HG03039 (cell line): Measurements from ENCODE around the gene CTSZ.
"Not testable (repeated sequence)": the region's sequence is repeated elsewhere in the genome, so short reads cannot be mapped to it uniquely, and the experiment has no call there.

Source experiments
- ATAC-seq: cut with Tn5 transposase; IDR thresholded peaks from one replicate; pipeline ENCODE4 v1.9.1; 2021; ENCODE audit warnings: mild to moderate bottlenecking, moderate library complexity; ENCODE audit not compliant: unreplicated experiment

Gene CTSZ

DNA sequence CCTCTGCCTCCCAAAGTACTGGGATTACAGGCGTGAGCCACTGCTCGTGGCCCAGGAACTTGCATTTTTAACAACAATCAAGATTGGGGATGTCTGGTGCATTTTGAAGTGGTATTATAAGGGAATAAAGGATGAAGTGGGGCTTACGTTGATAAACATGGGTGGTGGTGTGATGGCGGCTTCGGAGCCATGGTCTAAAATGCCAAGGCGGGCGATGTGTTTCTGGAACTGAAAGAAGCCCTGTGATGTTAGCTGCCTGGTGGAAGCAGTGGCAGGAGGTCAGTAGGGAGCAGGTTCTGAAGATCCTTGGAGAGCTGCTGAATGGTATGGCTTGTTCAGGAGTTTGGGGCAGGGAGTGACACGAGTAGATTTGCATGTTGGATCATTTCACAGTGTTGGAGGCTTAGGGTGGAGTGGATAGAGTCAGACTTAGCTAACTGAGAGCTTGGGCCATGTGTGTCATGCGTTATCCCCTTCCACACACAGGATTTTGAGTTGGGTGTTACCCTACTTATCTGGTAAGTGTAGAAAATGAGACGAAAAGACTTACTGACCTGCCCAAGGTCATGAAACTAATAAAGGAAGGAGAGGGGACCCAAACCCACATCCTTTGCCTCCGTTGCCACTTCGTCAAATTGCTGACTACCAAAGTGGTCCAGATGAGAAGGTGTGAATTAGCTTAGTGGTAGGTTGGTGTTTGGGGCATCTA is 24.5 kb downstream of the CTSZ start:
- ATAC-seq = no peak

- no peak for ATAC-seq
Measured at GRCh38 chr20:58981628-58982364, 25.3 kb downstream of the CTSZ start.

- peak; percentile 66 for ATAC-seq
Measured at GRCh38 chr20:58980711-58981627, 26.1 kb downstream of the CTSZ start, which contains the start of gene NELFCD. TSS of gene NELFCD (plus strand) at chr20:58981256. CDS start at chr20:58981310, 54 bp downstream.

DNA sequence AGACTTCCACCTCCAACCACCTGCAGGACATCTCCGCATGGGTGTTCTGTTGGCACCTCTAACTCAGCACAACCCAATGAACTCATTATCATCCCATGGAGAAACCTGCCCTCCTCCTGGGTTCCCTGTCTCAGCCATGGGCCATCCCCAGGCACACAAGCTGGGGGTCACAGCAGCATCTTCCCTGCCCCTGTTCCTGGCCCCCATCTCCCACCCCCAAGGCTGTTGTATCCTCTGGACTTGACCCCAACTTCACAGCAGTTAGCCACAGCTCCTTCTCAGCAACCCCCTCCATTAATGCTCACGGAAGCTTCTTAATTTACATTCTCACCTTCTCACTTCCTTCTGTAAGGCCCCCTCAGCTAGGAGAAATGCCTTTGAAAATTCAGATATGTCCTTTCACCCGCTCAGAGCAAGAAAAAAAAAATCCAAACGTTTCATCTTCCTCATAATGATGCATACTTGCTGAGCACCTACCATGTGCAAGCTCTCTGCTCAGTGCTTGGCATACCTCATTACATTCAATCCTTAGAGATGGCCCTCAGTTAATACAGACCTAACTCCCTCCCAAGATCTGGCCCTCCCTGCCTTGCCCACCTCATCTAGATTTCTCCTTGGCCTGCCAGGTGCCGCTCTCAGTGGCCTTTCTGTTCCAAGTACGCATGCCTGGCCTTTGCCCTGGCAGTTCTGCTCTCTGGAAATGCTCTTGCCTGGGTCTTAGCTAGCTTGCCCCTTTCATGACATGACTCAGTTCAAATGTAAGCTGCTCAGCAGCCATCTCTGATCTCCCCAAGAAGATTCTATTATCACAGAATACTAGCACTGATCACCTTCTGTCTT is 28.5 kb downstream of the CTSZ start:
- ATAC-seq = no peak

- ATAC-seq = no peak
Measured at GRCh38 chr20:58976061-58976730, 30.9 kb downstream of the CTSZ start.

- no peak for ATAC-seq
Measured at GRCh38 chr20:58975353-58975752, 31.7 kb downstream of the CTSZ start.

GRCh38 chr20:58973866-58974265 is 33.2 kb downstream of the CTSZ start:
- no peak for ATAC-seq

GRCh38 chr20:58973179-58973578 is 33.9 kb downstream of the CTSZ start:
- ATAC-seq = no peak

DNA sequence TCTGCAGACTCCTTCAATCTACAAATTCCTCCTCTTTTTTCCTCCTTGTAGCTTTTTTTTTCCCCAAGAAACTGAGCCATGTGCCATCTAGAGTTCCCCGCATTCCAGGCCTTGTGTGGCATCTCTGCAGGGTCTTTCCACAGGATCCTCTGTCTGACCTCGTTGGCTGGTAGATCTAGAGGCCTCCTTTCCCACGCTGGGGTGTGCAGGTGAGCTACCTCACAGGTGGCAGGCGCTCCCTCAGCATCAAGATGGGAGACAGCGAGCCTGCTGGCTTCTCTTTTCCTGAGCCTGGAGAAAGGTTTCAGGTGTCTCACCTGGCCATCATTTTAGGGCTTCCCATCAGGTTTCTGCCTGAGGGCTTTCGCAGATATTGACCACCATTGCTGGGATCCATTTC is 35.6 kb downstream of the CTSZ start:
- no peak for ATAC-seq

DNA sequence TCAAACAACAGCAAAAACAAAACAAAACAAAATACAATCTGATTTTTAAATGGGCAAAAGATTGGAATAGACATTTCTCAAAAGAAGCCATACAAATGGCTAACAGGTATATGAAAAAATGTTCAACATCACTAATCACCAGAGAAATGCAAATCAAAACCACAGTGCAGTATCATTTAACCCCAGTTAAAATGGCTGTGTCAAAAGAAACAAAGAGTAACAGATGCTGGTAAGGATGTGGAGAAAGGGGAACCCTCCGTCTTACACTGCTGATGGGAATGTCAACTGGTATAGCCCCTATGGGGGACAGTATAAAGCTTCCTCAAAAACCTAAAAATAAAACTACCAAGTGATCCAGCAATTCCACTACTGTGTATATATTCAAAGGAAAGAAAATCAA is 36.9 kb downstream of the CTSZ start:
- no peak for ATAC-seq

DNA sequence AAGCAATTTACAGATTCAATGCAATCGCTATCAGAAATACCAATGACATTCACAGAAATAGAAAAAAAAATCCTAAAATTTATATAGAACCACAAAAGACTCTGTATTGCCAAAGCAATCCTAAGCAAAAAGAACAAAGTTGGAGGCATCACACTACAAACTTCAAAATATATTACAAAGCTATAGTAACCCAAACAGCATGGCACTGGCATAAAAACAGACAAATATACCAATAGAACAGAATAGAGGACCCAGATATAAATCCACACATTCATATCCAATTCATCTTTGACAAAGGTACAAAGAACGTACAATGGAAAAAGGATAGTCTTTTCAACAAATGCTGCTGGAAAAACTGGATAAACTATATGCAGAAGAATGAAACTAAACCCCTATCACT is 37.6 kb downstream of the CTSZ start:
- no peak for ATAC-seq

- no peak for ATAC-seq
Measured at GRCh38 chr20:58967652-58968429, 39.2 kb downstream of the CTSZ start.

DNA sequence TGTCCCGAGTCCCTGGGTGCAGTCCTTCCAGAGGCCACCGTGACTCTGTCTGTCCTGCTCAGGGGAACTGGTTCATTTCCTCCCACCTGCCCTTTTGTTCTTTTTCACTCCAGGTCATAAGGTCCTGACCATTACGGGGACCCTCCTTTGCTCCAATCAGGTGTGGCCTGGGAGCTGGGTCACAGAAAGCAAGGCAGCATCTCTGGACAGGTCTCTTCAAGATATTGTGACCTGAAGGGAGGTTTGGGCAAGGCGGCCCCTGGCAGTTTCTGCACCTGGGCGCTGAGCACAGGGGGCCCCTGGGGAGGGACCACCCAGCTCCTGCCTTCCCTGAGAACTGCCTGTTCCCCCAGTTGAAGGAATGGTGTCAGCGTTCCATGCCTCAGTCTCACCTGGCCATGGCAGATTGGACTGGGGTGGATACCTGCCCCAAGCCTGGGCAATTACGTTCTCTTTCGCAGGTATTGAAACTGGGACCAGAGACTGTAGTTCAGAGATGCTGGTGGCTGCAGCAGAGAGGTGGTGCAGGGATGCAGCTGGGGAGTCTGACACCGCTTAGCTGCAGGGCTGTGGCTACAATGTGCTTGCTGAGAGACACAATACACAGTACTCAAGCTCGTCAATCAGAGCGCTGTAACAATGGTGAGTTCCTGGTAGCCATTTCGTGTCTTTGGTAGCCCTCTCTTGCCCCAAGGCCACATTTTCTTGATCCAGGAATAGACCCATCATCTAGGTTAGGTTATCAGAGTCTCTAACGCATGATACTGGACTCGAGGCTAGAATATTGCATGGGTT is 41.6 kb downstream of the CTSZ start:
- no peak for ATAC-seq

GRCh38 chr20:58963922-58964321 is 43.1 kb downstream of the CTSZ start:
- not testable (repeated sequence) for ATAC-seq

DNA sequence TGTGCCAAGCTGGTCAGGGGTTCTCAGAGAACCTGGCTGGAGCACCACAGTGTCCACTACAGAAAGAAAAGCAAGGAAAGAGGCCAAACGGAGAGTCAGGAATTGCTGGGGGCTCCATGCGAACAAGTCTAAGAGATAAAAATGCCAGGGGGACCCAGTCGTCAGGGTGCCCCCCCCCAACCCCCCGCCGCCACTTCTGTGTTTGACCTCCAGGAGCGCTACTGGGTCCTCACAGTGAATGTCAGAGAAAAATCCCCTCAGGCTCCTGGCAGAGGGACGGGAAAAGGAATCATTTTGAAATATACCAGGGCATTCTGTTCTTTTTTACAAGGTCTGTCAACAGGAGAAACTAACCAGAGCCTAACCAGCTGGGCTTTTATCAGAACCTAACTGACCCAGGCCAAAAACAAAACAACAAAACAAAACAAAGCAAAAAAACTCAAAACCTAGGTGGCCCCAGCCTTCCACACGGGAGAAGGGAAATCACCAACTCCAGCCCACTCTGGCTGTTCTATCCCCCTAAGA is 43.9 kb downstream of the CTSZ start:
- no peak for ATAC-seq

DNA sequence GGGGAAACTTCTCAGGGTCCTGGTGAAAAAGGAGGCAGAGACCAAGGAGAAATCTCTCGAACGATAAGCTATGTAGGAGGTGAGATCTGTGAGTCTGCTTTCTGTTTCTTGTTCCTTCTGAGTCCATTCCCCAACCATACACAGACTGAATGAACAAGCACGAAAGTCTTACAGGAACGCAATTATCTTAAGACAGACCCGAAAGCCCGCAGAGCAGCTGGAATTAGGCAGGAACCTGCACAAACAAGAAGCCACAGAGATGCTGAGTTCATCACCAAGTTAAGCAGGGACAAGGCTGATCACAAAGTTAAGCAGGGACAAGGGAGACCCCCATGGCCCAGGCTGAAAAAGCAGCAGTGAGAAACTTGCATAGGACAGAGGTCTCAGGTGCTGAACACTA is 47.4 kb downstream of the CTSZ start:
- ATAC-seq = no peak

GRCh38 chr20:58956078-58956477 is 51.0 kb downstream of the CTSZ start:
- no peak for ATAC-seq

DNA sequence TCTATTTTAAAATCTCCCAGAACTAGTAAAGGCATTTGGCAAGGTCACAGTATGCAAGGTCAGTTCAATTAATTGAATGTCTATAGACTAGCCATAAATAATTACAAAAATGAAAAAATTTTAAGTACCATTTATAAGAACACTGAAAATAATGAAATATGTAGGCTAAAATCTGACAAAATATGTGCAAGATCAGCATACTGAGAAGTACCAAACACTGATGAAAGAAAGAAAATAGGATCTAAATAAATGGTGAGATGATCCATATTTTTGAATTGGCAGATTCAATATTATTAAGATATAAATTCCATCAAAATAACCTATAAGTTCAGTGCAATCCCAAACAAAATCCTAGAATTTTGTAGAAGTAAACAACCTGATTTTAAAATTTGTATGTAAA is 54.0 kb downstream of the CTSZ start:
- ATAC-seq = no peak
